HG02571 (cell line): ENCODE results near the gene COL13A1.

Source experiments
- ATAC-seq: cut with Tn5 transposase; IDR thresholded peaks from one replicate; pipeline ENCODE4 v1.9.1; 2021; ENCODE audit warnings: mild to moderate bottlenecking, moderate library complexity; ENCODE audit not compliant: unreplicated experiment

Gene COL13A1

DNA sequence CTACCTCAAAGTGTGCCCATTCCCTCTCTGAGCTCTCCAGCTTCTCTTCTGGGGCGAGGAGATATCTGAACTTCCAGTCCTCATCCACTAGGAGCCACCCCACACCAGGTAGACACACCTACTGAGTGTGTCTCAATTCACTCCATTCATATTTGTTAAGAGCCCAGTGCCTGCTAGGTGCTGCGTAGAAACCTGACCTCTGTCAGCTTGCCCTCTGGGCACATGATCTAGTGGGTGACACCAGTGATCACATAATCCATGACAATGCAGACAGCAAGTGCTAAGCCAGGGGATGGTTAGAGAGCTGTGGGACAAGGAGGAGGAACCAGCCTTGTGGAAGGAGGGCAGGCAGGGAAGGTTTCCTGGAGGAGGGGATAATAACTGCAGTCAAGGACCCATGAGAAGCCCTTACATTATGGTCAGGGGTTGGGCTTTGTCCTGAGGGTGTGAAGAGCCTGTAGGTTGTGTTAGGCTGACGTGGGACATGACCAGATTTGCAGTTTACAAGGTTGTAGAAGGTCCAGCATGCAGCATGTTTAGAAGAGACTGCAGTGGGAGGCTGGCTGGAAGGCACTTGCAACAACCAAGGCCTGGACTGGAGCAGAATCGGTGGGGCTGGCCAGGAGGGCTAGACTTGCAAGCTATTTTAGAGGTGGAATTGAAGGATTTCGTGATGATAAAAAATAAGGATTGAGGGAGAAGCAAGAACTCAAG lies 81.8 kb downstream of the COL13A1 start:
- ATAC-seq, result no peak

DNA sequence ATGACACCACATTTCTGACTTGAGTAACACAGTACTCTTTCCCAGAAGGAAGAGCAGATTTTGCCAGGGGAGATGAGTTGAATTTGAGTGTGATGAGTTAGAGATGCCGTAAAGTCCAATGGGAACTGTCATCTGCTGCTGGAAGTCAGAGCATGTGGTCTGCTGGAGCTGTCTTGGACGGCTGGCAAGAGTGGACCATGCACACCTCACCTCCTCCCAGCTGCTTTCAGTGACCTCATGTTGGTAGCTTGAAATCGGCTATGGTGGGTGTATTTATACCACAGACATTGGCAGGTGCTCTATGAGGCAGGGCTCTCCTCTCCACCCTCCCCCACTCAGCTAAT lies 82.3 kb downstream of the COL13A1 start:
- no peak for ATAC-seq

DNA sequence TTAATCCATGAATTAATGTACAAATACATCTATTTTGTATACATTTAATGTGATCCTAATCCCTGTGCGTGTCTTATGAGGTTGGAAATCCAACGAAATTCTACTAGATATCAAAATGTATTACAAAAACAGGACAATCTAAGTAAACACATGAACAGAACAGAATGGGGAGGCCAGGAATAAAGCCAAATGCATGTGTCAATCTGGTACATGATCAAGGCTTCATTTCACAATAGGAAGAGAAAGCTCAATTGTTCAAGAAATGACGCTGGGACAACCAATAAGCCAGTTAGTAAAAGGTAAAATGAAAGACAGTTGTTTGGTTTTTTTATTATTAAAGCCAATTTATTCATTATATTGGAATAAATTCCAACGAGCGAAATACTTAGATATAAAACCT lies 83.0 kb downstream of the COL13A1 start:
- ATAC-seq, result no peak

DNA sequence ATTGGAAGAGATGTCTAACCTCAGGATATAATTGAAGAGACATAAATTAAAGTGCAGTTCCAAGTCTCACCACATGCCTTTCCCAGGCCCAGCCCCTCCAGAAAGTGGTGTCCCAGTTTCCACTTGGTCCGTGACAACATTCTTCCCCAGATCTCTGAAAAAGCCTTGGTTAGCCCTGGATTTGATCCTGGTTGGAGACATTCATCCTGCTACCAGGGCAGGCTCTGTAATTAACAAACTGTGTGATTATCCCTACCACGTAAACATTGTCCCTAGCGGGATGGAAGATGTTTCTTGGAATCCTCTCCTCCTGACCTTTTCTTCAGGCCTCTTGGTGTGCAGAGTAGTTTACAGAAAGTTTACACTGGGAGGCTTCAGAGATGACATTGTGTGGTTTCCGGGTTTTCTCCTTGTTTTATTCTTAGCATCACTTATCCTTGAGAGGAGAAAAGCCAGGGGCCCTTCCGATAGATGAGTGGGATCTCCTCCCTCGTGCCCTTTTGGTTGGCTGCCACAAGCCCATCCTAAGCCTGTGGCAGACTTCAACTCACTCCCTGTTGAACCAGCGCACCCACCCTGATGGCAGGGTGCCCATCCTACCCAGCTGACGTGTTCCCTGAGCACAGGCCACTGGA lies 83.8 kb downstream of the COL13A1 start:
- ATAC-seq, result no peak

DNA sequence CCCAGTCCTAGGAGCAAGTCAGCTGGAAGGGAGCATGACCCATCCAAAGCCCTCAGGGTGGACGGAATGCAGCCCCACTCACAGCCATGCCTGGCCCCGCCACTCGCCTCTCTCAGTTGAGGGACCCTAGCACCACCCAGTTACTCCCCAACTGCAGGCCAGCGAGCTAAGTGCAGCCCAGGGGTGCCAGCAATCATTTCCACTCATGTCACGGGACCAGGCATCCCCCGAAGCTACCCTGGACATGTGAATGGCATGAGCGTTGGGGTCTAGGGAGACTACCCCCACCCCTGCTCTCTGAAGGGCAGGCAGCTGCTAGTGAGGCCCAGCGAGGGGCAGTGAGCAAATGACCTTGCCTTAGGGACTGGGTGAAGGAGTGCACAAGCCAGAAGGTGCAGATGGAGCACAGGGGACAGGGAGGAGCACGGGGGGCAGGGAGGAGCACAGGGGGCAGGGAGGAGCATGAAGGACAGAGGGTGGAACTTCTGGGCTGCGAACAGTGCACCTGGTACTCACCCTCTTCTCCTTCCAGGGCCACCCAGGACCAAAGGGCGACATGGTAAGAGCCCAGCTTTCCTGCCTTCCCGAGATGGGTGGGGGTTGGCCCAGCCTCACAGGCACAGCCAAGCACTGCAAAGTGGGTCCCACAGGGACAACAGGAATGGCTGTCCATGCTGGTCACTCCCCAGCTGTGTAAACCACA lies 87.3 kb downstream of the COL13A1 start:
- no peak for ATAC-seq

DNA sequence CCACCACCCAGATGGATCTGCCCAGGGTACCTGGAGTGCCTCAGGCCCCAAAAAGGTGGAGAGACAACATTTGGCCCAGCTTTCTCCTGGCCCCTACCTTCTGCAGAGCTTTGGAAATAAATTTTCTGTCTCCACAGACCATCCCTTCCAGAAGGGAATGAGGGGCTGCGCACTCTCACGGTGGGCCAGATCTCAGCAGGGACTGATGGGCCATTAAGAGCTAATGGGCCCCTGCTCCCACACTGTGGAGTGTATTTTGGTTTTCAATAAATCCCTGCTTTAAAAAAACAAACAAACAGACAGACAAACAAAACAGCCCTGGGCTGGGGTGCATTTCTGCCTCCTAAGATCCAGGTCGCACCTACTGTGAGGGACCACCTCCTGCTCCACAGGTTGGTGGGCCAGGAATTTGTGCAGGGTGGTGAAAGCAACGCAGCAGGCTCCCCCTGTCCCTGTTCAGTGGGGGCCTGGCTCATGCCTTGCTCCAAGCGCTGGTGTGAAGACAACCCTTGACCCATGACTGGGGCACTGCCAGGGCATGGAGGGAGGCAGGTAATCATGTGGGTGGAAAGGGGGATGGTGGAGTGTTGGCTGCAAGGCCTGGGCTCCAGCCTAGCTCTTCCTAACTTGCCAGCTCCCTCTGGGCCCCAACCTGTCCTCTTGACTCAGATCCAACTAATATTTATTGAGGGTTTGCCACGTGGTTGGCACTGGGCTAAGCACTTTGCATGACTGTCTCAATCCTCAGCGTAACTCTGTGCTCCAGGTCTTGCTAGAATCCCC lies 88.5 kb downstream of the COL13A1 start:
- ATAC-seq, result no peak

DNA sequence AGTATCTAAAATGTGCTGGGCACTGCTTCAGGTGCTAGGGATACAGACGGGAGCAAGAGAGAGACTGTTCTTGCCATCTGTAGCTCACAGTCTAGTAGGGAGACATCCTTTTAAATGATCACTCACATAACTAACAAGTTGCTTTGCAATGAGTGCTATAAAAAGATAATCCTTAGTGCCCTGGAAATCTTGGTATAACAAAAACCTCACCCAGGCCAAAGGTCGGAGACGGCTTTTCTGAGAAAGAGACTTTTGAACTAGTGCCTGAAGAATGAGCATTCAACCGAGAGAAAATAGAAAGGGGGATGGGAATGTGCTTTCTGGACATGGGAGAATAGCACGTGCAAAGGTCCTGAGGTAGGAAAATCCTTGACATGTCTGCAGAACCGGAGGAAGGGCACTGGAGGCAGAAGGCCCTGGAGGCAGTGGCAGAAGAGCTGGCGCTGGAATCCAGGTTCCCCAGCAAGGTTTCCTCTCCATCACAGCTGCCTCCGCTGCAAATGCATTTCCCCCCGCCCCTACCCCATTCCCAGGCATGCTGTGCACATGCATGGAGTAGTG lies 89.4 kb downstream of the COL13A1 start:
- no peak for ATAC-seq

DNA sequence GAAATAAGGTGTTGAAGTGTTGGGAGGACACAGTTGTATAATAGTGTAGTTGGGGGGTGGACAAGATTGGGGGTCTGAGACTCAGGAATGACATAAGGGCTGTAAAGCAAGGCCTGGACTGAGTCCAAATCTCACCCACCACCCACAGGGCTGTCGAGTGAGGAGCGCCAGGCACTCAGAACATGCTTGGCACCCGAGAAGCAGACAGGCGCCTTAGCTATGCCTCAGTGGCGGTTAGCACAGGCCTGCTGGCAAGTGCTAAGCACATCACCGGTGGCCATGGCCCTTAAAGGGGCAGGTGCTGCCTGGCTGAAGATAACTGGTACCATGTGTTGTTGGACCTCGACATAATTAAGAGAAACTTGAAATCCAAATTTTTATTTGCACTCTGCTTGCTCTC lies 90.7 kb downstream of the COL13A1 start:
- no peak for ATAC-seq

DNA sequence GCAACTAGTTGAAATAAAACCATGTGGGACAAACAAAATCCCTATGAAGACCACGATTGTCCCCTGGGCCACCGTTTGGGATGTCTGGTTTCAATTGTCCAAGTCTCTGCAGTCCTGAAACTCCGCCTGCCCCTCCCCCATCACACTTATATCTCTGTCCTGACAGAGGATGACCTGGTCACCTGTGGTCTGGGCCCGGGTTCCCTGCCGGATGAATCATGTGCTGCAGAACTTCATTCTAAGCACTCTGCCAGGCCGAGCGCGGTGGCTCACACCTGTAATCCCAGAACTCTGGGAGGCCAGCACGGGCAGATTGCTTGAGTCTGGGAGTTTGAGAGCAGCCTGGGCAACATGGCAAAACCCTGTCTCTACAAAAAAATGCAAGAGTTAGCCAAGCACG lies 91.1 kb downstream of the COL13A1 start:
- no peak for ATAC-seq

DNA sequence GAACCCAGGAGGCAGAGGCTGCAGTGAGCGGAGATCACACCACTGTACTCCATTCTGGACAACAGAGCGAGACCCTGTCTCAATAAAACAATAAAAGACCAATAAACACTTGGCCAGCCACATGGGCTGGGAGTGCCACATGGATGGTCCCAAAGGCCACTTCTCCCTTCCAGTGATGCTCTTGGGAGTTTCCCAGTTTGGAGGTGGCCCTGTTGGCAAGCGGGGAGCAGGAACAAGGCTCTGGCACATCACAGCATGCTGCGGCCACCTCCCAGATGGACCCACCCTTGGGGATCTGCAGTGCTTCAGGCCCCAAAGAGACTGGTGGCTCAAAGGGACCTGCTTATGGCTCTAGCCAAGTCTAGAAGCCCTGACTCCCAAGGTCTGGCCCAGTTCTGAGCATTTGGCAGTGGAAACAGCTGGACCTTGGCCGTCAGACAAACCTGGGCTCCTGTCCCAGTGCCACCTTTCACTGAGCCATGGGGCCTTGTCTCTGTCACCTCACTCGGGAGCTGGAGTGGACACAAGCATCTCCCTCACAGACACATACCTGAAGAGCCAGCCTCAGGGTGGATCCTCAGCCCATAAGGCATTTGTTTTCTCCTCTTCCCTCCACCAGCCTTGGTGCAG lies 91.7 kb downstream of the COL13A1 start:
- no peak for ATAC-seq

DNA sequence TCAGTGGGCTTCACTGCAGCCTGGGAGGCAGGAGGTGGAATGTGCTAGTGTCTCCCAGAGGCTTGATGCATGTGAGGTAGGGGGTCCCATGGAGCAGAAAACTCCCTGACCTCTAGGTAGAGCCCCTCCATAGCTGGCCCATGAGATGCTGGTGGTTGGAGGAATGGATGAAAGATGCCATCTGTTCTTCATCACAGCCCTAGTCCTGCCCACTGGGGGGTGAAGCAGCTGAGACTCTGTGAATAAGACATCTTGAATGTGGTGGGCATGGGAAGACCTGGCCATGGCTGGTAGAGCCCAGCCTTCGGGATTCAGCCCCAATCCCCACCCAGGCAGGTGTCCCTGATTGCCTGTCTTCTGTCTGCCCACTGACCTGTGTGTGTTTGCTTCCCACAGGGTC lies 92.5 kb downstream of the COL13A1 start:
- ATAC-seq, result no peak

DNA sequence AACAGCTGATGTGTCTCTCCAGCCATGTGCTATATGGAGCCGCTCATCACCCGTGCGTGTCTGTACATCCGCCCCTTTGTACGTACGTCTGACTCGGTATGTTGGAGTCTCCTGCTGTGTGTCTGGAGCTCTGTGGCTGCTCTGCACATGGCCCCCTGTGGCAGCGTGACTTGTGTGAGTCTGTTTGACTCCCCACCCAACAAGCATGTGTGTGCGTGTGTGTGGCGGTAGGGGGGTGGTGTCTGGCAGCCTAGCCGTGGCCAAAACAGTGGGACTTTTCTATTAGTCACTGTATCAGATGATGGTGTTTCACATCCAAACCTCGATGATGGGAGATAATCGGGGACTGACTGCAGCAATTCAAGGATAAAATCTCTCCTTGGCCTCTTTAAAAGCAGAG lies 94.1 kb downstream of the COL13A1 start:
- no peak for ATAC-seq

DNA sequence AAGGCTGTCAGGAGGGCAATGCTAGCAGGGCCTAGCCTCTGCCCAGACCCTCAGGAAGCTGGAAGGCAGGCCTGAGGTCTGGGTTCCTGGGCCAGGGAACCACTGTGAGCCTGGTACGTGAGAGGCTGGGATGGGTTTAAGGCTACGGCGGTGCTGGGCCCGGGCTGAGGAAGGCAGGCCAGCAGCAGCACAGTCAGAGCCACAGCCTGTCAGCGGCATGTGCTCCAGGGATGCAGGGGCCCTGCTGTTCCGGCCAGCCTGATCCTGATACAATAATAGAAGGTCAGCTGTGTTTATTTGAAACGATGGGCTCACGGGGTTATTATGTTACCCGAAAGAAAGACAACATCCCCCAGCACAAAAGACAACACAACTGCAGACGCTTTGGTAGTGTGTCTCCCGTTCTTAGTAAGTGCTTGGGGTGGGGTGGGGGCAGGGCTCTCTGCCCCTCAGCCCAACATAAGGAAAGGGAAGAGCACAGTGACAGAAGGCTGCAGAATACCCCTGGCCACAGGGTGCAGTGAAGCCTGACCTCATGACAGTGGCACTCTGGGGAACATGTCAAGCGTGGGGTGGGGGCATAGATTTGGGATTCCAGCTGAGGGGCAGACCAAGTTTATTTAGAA lies 95.0 kb downstream of the COL13A1 start:
- ATAC-seq, result no peak

DNA sequence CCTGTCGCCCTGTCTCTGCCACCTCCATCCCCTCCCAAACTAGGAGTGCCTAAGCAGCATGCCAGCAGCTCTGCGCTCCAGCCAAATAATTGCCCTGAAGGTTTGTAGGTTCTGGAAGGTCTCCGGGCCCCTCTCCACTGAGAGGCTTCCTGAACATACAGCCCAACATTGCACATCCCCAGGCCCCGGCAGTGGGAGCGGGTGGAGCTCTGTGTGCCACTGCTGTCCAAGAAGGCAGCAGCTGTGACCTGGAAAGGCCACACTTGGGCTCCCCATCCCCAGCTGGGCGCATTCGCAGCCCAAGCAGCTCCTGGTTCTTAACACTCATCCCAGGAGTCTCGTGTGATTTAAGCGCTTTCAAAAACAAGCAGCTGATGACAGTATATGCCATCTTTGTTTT lies 95.7 kb downstream of the COL13A1 start:
- ATAC-seq, result no peak

DNA sequence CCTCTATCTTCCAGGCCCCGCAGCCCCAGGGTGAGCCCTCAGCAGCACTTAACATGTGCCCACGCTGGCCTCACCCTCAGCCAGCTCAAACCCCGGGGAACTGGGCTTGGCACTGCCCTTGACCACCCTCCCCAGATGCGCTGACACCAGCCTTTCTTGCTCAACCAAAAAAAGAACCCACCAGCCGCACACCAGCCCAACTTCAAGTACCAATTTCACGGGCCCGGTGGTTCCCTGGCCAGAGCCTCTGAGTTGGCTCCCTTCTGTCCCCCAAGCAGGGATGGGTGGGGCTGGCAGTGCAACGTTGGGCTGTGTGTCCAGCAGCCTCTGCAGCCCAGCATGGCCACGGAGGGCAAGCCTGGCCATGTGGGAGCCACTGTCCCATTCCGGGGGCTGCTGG lies 96.3 kb downstream of the COL13A1 start:
- no peak for ATAC-seq

DNA sequence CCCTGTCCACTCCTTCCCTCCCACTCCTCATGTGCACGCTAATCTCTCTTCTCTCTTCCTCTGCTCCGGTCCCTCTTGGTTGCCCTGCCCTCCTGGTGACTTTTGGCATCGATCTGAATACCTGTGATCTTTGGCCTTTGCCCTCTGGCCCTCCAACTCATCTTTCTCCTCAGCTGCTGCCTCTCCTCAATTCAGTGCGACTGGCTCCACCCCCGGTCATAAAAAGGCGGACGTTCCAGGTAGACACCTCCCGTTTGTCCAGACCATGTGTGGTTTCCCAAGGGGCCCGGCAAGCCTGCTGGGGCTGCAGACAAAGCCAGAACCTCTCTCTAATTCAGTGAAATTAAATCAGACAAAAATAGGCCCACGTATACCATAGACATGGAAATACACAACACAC lies 96.8 kb downstream of the COL13A1 start:
- ATAC-seq, result no peak

DNA sequence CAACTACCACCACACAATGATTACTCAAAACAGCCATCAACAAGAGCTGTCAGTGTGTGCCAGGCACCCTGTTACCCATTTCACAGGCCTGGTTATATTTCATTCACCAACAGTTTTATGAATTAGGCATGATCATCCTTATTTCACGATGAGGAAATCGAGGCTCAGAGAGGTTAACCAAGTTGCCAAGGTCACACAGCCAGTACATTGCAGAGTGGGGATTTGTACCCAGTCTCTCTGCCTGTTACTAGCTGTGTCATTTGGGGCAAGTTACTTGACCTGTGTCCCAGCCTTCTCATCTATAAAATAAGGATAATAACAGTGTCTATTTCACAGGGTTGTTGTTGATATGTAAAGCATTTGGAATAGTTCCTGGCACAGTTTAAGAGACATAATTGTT lies 97.2 kb downstream of the COL13A1 start:
- ATAC-seq, result no peak

DNA sequence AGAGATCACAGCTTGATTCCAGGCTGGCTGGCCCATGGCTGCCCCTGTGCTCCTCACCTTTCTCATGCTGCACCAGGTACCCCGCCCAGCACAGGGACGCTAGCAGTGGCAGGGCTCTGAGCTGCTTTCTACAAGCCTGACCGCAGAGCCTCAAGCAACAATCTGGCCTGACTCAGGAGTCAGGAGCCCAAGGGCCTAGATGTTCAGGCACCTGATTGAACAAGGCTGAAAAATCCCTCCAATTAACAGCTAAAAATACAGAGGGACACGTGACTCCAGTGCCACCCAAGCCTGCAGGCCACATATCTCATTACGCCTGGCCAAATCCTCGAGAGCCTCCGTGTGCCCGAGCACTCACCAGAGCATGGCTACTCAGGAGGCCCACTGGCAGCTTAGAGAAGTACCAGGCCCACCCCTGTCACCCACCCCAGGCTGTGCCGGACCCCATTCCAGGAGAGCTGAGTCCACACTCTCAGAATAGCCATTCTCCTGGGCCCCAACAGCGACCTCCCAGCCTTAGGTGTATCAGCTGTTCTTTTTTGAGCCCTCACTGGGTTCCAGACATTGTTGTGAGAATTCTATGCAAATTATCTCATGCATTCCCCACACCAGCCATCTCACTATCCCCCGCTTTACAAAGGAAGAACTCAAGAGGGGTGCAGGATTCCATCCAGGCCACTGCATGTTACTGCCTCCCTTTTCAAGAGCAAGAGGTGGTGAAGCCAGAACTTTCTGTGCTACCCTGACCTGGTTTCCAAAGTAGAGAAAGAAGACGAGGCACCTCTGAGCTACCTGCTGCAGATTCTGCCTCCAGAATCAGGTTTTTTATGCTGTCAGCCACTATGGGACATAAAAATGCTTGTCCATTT lies 98.3 kb downstream of the COL13A1 start:
- no peak for ATAC-seq

DNA sequence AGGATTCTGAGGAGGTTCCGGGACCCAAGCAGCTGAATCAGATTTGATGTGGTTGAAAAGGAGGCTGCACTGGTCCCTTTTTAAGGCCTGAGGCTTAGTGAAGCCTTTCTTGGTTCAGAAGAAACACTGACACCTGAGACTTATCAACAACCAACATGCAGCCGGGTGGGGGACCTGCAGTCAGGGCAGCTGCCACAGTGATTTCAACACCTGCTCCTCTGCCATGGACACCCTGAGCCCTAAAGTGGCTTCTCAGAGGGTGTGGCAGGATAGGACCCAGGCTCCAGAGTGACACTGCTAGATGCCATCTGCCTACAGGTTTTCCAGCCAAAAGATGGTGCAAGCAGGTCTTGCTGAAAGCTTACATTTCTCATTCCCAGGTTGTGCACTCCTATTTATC lies 99.3 kb downstream of the COL13A1 start:
- no peak for ATAC-seq
